ENCODE results near the gene INS.

The INS gene

GRCh38 chr11:2164081-2164480, 3.1 kb upstream of the INS start:
- no peak for DNase-seq

- DNase-seq: no peak
Measured at GRCh38 chr11:2163428-2163978, 2.5 kb upstream of the INS start.

GRCh38 chr11:2159536-2160413, 1.2 kb downstream of the INS start:
- no peak for DNase-seq

GRCh38 chr11:2158966-2159365, 2.0 kb downstream of the INS start:
- DNase-seq: no peak

- no peak for DNase-seq
Measured at GRCh38 chr11:2158296-2158737, 2.7 kb downstream of the INS start.

GRCh38 chr11:2157294-2158040, 3.5 kb downstream of the INS start:
- DNase-seq: no peak

GRCh38 chr11:2156416-2157182, 4.4 kb downstream of the INS start:
- DNase-seq: peak in 1 of 2 experiments; percentile 81

GRCh38 chr11:2155511-2155910, 5.5 kb downstream of the INS start:
- no peak for DNase-seq

- DNase-seq: no peak
Measured at GRCh38 chr11:2154889-2155288, 6.1 kb downstream of the INS start.

GRCh38 chr11:2154195-2154585, 6.8 kb downstream of the INS start:
- no peak for DNase-seq

GRCh38 chr11:2153581-2154194, 7.3 kb downstream of the INS start:
- no peak for DNase-seq

- peak; percentile 75 to 95 for DNase-seq
Measured at GRCh38 chr11:2151500-2152257, 9.3 kb downstream of the INS start.

GRCh38 chr11:2149864-2150847, 10.9 kb downstream of the INS start:
- peak; percentile 29 to 68 for DNase-seq

- DNase-seq: no peak
Measured at GRCh38 chr11:2149460-2149859, 11.5 kb downstream of the INS start.

- no peak for DNase-seq
Measured at GRCh38 chr11:2148595-2148994, 12.4 kb downstream of the INS start.

GRCh38 chr11:2147391-2147790, 13.6 kb downstream of the INS start:
- no peak for DNase-seq

- DNase-seq: no peak
Measured at GRCh38 chr11:2146051-2146450, 15.0 kb downstream of the INS start.

GRCh38 chr11:2144544-2145248, 16.3 kb downstream of the INS start:
- no peak for DNase-seq

- no peak for DNase-seq
Measured at GRCh38 chr11:2143799-2144543, 17.0 kb downstream of the INS start.

Measured in NCI-H526 (cell line).